Loucy (cell line): ENCODE data around the gene FZD10.

Experiments
- H2AFZ ChIP-seq: fragments of 200-600 bp; sonication (generic); 2 replicates; pipeline ENCODE4 v1.6.0; 2016; ENCODE audit warnings: antibody characterized with exemption, mild to moderate bottlenecking, low read length, moderate library complexity
- H3F3A ChIP-seq: fragments of 200-600 bp; 2 replicates; pipeline ENCODE4 v1.6.0; 2016; ENCODE audit warnings: antibody characterized with exemption, low read depth, mild to moderate bottlenecking
- H3K27me3 ChIP-seq: fragments of 200-600 bp; sonication (generic); 2 replicates; pipeline ENCODE4 v1.6.1; 2014; ENCODE audit warnings: low read length, mild to moderate bottlenecking; ENCODE audit not compliant: insufficient read depth, poor library complexity, severe bottlenecking
- H3K36me3 ChIP-seq: fragments of 200-600 bp; sonication (generic); 2 replicates; pipeline ENCODE4 v1.6.1; 2016; ENCODE audit warnings: low read length; ENCODE audit not compliant: insufficient read depth
- H3K4me1 ChIP-seq: fragments of 200-600 bp; sonication (generic); 2 replicates; pipeline ENCODE4 v1.5.1; 2014; ENCODE audit warnings: low read length, mild to moderate bottlenecking; ENCODE audit not compliant: insufficient read depth, poor library complexity, severe bottlenecking
- H3K4me2 ChIP-seq: fragments of 200-600 bp; sonication (generic); 2 replicates; pipeline ENCODE4 v1.6.0; 2014; ENCODE audit warnings: antibody characterized with exemption, low read length, low read depth, mild to moderate bottlenecking; ENCODE audit not compliant: poor library complexity, severe bottlenecking
- H3K4me3 ChIP-seq: fragments of 200-600 bp; sonication (generic); 2 replicates; pipeline ENCODE4 v1.5.1; 2014; ENCODE audit warnings: low read length, mild to moderate bottlenecking, mixed read lengths; ENCODE audit not compliant: poor library complexity, severe bottlenecking
- H3K79me2 ChIP-seq: fragments of 200-600 bp; sonication (generic); 2 replicates; pipeline ENCODE4 v1.6.1; 2014; ENCODE audit warnings: low read length; ENCODE audit not compliant: insufficient read depth
- H3K9ac ChIP-seq: fragments of 200-600 bp; sonication (generic); 2 replicates; pipeline ENCODE4 v1.6.0; 2014; ENCODE audit warnings: mild to moderate bottlenecking, low read depth, low read length, moderate library complexity; ENCODE audit not compliant: poor library complexity, severe bottlenecking
- H3K9me2 ChIP-seq: fragments of 200-600 bp; sonication (generic); replicated peaks from 2 replicates; pipeline ENCODE4 v1.6.1; 2016; ENCODE audit warnings: low read depth, low read length, mixed read lengths
- H3K9me3 ChIP-seq: fragments of 200-600 bp; sonication (generic); 2 replicates; pipeline ENCODE4 v1.6.1; 2014; ENCODE audit warnings: mild to moderate bottlenecking, antibody characterized with exemption, low read length, low read depth; ENCODE audit not compliant: insufficient read depth
- H4K20me1 ChIP-seq: fragments of 200-600 bp; sonication (generic); 2 replicates; pipeline ENCODE4 v1.6.0; 2014; ENCODE audit warnings: antibody characterized with exemption, low read length, mild to moderate bottlenecking; ENCODE audit not compliant: insufficient read depth, poor library complexity, severe bottlenecking
- CTCF ChIP-seq: fragments of 200-600 bp; sonication (generic); conservative IDR thresholded peaks from 2 replicates; pipeline ENCODE4 v1.5.1; 2014; ENCODE audit warnings: mild to moderate bottlenecking, antibody characterized with exemption, low read length
- EZH2phosphoT487 ChIP-seq: fragments of 200-600 bp; IDR thresholded peaks from 2 replicates; pipeline ENCODE4 v1.6.1; 2018; ENCODE audit warnings: antibody characterized with exemption, mild to moderate bottlenecking, moderate library complexity, borderline replicate concordance

FZD10 gene

DNA sequence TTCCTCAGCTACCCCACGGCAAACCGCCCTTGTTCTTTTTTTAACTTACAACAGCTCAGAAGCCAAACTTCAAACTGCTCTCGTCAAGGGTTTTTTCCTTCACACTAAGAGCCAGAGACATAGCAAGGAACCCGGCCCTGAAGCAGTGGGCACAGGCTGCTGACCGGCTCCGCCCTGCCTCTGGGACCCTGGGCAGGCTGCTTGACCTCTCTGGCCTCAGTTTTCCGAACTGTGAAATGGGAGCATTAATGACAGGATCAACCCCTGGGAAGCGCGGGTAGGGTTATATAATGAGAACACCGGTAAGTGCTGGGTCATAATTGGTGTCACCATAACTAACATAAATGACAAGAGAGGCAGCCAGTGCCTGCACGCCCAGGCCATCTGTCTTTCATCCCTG, 21.2 kb upstream of the FZD10 start:
- Histone ChIP-seq H3K36me3 (no peaks in the 10 kb centered on the region), H4K20me1 (no peaks in the 10 kb centered on the region), H3K9me2 (no peaks in the 10 kb centered on the region), H3K79me2 (no peaks in the 10 kb centered on the region), H3K9me3 (no peaks in the 10 kb centered on the region), H3K4me3 (no peak overlapping the region), H3F3A (no peaks in the 10 kb centered on the region), H2AFZ (no peak overlapping the region), H3K4me1 (no peaks in the 10 kb centered on the region), H3K27me3 (peaks cover 20% of the 10 kb centered on the region), H3K4me2 (no peak overlapping the region), H3K9ac (no peak overlapping the region)
- TF ChIP-seq EZH2phosphoT487: no peak
- no peak for TF ChIP-seq CTCF

DNA sequence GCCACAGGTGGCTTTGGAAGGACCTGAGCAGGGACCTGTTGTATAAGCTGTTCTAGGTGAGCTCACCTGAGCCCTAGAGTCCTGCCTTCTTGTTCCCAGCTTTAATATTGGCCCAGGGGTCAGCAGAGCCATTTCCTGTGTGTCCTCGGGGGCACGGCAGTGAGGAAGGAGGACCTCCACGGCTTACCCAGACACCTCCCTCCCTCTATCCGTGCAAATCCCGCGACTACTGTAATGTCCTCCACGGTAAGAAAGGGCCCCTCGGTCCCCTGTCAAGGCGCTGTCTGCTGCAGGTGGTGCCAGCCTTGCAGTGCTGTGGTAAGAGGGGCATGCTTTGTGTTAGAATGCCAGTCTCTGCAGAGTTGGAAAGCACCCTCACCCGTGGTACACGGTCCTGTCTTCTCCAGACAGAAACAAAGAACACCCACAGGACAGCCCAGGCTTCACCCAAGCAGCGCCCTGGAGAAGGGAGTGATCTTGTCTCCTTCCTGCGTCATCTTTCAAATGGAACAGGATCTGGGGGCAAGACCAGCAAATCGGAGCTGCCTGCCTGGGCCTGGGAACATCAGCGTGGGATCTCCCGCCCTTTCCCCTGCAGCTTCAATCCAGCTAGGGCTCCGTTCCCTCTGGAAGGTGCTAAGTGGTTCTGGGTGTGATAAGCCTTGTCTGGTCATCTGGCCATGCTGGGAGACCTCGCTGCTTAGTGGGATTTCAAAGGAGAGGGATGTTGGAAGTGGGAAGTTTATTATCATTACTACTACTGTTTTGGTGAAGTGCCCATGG, 20.2 kb upstream of the FZD10 start:
- Histone ChIP-seq H3K36me3 (no peaks in the 10 kb centered on the region), H3K79me2 (no peaks in the 10 kb centered on the region), H3K4me2 (no peak overlapping the region), H3K4me3 (no peak overlapping the region), H4K20me1 (no peaks in the 10 kb centered on the region), H2AFZ (no peak overlapping the region), H3K27me3 (peaks cover 30% of the 10 kb centered on the region), H3K9me2 (no peaks in the 10 kb centered on the region), H3F3A (no peaks in the 10 kb centered on the region), H3K4me1 (no peaks in the 10 kb centered on the region), H3K9me3 (no peaks in the 10 kb centered on the region), H3K9ac (no peak overlapping the region)
- no peak for TF ChIP-seq EZH2phosphoT487

- no peaks in the 10 kb centered on the region for H4K20me1 ChIP-seq
- no peak overlapping the region for H2AFZ ChIP-seq
- H3K4me1 ChIP-seq: peaks cover 3% of the 10 kb centered on the region
- H3K9me3 ChIP-seq: no peaks in the 10 kb centered on the region
- H3K36me3 ChIP-seq: no peaks in the 10 kb centered on the region
- no peaks in the 10 kb centered on the region for H3F3A ChIP-seq
- TF ChIP-seq CTCF (no peak), EZH2phosphoT487 (no peak)
- H3K9me2 ChIP-seq: no peaks in the 10 kb centered on the region
- H3K9ac ChIP-seq: no peak overlapping the region
- H3K4me3 ChIP-seq: no peak overlapping the region
- H3K79me2 ChIP-seq: no peaks in the 10 kb centered on the region
- peaks cover 31% of the 10 kb centered on the region for H3K27me3 ChIP-seq
- H3K4me2 ChIP-seq: no peak overlapping the region
These were observed 19.5 kb upstream of the FZD10 start for GRCh38 chr12:130142736-130143135.

DNA sequence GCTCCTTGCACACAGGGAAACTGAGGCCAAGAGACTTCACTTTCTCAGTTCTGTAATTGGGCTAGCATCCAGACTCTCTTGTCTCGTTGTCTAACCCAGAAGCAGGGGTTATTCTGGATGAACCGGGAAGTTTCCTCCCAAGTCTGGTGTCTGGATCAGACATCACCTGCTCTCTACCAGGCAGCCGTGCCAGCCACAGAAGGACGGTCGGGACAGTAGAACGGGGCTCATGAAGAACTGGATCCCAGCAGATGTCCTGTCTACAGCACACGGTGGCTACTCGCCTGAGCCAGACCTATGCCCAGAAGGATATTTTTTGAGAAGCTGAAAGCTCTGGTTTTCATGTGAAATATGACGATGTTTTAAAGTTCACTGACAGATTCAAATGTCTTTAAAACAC, 19.1 kb upstream of the FZD10 start:
- Histone ChIP-seq H3F3A (no peaks in the 10 kb centered on the region), H2AFZ (no peak overlapping the region), H3K27me3 (peaks cover 31% of the 10 kb centered on the region), H3K9me2 (no peaks in the 10 kb centered on the region), H3K79me2 (no peaks in the 10 kb centered on the region), H4K20me1 (no peaks in the 10 kb centered on the region), H3K9me3 (no peaks in the 10 kb centered on the region), H3K4me3 (no peak overlapping the region), H3K9ac (no peak overlapping the region), H3K36me3 (no peaks in the 10 kb centered on the region), H3K4me2 (no peak overlapping the region), H3K4me1 (peaks cover 5% of the 10 kb centered on the region)
- TF ChIP-seq CTCF: no peak
- no peak for TF ChIP-seq EZH2phosphoT487
